Muscle of leg (tissue), 11 donors: ENCODE measurements around the gene RAC2. TPM values are rescaled to one million over a fixed set of nuclear protein-coding genes. Genes with fewer than 3 reads are reported as not detected.
A peak's percentile ranks its signal among the peaks of the same experiment; 100 is the strongest.

Experiments
- DNase-seq: peaks from one replicate; pipeline ENCODE4 v3.0.0; 2013
- H3K27ac ChIP-seq: one replicate; pipeline ENCODE4 v1.5.1; 2013; ENCODE audit warnings: mild to moderate bottlenecking, low read length, control low read depth
- H3K27me3 ChIP-seq: one replicate; pipeline ENCODE4 v1.6.1; 2013; ENCODE audit warnings: low read length; ENCODE audit not compliant: control insufficient read depth, insufficient read depth
- H3K36me3 ChIP-seq: one replicate; pipeline ENCODE4 v1.6.1; 2013; ENCODE audit warnings: low read length; ENCODE audit not compliant: control insufficient read depth, insufficient read depth
- H3K4me1 ChIP-seq: one replicate; pipeline ENCODE4 v1.6.1; 2013; ENCODE audit warnings: low read length; ENCODE audit not compliant: control insufficient read depth, insufficient read depth
- H3K4me3 ChIP-seq: one replicate; pipeline ENCODE4 v1.5.1; 2013; ENCODE audit warnings: low read length, control low read depth
- H3K9me3 ChIP-seq: replicated peaks from 2 replicates; pipeline ENCODE4 v1.6.1; 2013; ENCODE audit warnings: low read depth, low read length; ENCODE audit not compliant: control insufficient read depth
- WGBS: methylation state at CpG from one replicate; pipeline ENCODE4 v1.1.5; 2013; ENCODE audit warnings: missing lambda C conversion rate; ENCODE audit not compliant: insufficient coverage; 5-methylcytosine and 5-hydroxymethylcytosine counted together
- polyA plus RNA-seq, 8 donors: library from polyadenylated mRNA; unstranded; fragments of 120-200 nt; gene quantifications; one replicate each; pipeline versions ENCODE4 v1.2.1 to v1.2.3, GENCODE V29; 2013; ENCODE audit warnings: inconsistent platforms in 1 of 8, low replicate concordance in 1 of 8; ENCODE audit not compliant: insufficient read length in 8 of 8, insufficient read depth in 1 of 8
- total RNA-seq: library from RNA; stranded (reverse); fragments of 120-200 nt; gene quantifications from one replicate; pipeline ENCODE4 v1.2.4, GENCODE V29; 2013

RAC2 gene
- total and polyA plus RNA-seq, 9 donors, result 2.4 to 11.2 (median 7.0) TPM

DNA sequence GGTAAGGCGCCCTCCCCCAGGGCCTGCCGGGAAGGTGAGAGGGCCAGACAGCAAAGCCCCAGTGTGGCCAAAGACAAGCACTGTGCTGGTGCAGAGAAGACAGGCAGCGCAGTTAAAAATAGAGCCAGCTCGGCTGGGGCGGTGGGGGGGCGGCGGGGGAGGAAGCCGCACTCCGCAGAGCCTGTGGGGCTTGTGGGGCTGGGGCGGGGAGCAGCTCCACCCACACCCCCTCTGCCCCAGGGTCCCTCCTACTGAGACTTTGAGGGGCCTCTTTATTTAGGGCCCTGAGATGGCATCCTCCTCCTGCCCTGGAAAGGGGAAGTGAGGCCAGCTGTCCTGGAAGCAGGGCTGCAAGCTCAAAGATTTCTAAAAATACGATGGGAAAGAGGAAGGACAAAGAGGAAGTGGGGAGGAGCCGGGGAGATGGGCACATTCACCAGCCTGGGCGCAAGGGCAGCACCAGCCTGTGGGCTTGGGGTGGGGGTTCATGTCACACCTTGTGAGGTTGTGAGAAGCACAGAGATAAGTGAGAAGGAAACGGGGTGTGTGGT lies 40.8 kb upstream of the RAC2 start:
- H3K27me3 ChIP-seq, result peaks cover 3% of the 10 kb centered on the region
- no peaks in the 10 kb centered on the region for H3K36me3 ChIP-seq
- peak overlapping the region; percentile 22 for H3K27ac ChIP-seq
- H3K4me3 ChIP-seq, result no peak overlapping the region
- 40% methylated on average over 4 of the region's 14 CpGs for WGBS
- DNase-seq, result peak; percentile 86
- peaks cover 9% of the 10 kb centered on the region for H3K4me1 ChIP-seq
- peaks cover 4% of the 10 kb centered on the region for H3K9me3 ChIP-seq

DNA sequence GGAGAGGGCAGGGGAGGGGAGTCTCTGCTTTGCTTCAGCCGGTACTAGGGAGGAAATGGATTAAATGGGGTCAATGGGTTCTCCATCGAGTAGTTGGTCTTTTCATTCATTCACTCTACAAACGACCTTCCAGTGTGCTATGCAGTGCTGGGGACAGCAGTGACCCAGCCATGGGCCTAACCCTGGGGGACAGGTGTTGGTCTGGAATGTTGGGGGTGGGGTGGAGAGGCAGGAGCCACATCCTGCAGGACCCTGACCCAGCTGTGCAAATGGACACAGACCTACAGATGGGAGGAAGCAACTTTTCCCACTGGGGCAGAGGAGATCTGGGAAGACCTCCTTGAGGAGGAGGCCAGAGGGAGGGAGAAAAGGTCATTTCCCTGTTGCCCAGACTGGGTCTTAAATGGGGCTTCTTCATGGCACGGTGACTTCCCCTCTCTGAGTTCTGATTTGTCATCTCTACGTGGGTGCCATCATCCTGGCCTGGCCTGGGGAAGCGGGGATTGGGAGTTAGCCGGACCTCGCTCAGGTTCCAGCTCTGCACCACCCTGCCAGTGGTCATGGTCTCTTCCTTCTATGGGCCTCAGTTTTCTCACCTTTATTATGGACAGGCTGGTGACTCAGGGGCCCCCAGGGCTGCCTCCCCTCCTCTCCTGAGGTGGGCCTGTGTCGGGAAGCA lies 40.2 kb upstream of the RAC2 start:
- no peaks in the 10 kb centered on the region for H3K36me3 ChIP-seq
- peaks cover 13% of the 10 kb centered on the region for H3K4me1 ChIP-seq
- peaks cover 3% of the 10 kb centered on the region for H3K27me3 ChIP-seq
- H3K4me3 ChIP-seq, result peak overlapping the region; percentile 28
- no peak for DNase-seq
- peaks cover 4% of the 10 kb centered on the region for H3K9me3 ChIP-seq
- peak overlapping the region; percentile 22 for H3K27ac ChIP-seq
- 80% methylated on average over 5 of the region's 9 CpGs for WGBS

DNA sequence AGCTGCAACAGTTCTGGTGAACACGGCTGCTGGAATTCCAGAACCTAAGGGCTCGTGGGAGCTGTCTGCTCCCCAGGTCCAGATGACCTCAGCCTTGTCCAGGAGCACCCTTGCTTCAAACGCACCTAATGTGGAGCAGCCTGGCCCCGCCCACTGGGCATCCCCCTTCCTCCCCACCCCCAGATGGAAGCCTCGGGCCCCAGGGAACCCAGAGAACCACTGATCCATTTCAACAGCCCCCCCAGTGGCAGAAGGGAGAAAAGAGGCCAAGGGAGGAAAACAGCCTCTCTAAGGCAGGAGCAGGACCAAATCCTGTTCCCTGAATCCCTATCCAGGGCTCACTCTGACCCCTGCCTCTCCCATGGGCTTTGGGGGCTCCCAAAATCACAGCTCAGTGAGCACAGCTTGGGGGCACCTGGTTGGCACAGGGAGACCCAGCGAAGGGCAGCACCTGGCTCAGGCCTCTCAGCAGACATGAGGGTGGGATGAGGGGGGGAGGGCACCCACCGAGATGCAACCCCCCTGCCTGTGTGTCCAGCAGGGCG lies 39.4 kb upstream of the RAC2 start:
- no peaks in the 10 kb centered on the region for H3K36me3 ChIP-seq
- H3K4me3 ChIP-seq, result peak overlapping the region; percentile 36
- peaks cover 4% of the 10 kb centered on the region for H3K9me3 ChIP-seq
- H3K27me3 ChIP-seq, result peaks cover 3% of the 10 kb centered on the region
- H3K4me1 ChIP-seq, result peaks cover 13% of the 10 kb centered on the region
- peak; percentile 44 for DNase-seq
- no peak overlapping the region for H3K27ac ChIP-seq
- 40% methylated on average over 3 of the region's 8 CpGs for WGBS

DNA sequence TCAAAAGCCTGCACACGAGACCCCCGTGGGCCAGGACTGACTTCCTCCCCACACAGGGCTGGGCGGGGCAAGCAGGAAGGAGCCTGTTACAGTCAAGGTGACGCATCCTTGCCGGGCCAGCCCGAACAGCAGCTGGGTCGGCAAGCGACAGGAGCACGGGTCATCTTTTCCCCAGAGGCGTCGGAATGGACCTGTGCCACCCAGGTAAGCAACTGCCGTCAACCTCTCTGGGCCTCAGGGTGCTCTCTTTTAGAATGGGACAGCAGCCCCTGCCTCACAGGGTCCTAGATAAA lies 38.3 kb upstream of the RAC2 start, which contains the start of gene CYTH4:
Gene CYTH4 (plus strand): TSS at position 124 of the 293 bp plus-strand sequence. CDS start 62 bp downstream, at position 186.
- Histone ChIP-seq H3K4me1 (peaks cover 13% of the 10 kb centered on the region), H3K36me3 (no peaks in the 10 kb centered on the region), H3K4me3 (peak within 1 kb of the TSS; percentile 36), H3K27me3 (peaks cover 7% of the 10 kb centered on the region), H3K9me3 (peaks cover 4% of the 10 kb centered on the region), H3K27ac (peak within 1 kb of the TSS; percentile 63)
- peak; percentile 53 for DNase-seq
- 43% methylated on average over 12 of the region's 12 CpGs for WGBS

DNA sequence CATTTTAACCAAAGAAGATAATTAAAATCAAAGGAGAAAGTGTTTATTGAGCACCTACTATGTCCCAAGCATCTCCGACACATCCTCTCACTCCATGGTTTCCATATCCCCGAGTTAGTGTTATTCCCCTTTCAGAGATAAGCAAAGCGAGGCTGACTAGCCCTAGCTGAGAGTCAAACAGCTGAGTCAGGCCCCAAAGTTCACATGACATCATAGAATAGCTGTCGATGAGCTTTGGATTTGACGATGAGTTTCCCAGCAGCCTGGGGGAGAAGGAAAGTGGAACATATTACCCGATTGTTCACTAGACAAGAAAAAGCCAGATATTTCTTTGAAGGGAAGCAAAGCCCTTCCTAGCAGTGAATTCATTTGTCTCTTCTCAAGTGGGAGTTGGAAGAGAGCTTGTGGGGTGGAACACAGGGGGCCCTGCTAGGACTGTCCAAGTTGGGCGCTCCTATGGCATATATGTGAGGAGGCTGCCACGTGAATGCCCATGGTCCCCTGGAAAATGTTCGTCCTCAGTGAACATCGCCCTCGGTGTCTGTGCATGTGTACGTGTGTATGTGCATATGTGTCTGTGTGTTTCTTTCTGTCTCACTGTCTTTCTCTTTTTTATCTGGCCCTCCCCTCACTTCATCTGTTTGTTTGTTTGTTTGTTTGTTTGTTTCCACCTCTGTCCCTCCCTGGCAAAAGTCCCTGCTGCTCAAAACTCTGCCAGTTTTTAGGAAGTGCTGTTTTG lies 37.7 kb upstream of the RAC2 start:
- 76% methylated on average over 5 of the region's 12 CpGs for WGBS
- Histone ChIP-seq H3K27me3 (peaks cover 7% of the 10 kb centered on the region), H3K36me3 (no peaks in the 10 kb centered on the region), H3K27ac (peak overlapping the region; percentile 63), H3K4me3 (peak overlapping the region; percentile 36), H3K9me3 (peaks cover 4% of the 10 kb centered on the region), H3K4me1 (peaks cover 13% of the 10 kb centered on the region)
- DNase-seq, result no peak

DNA sequence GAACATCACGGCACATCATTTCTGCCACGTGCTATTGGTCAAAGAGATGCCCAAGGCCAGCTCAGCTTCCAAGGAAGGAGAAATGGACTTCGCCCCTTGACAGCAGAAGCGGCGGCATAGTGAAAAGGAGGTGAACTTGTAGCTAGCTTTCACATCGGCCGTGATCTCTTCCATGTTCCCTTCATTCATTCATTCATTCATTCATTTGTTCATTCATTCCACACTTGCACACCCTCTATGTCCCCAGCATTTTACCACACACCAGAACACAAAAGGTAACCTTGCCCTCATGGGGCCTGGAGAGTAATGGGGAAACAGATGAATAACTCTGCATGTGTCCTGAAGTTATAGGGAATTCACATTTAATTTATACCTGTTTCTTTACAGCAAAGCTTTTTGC lies 37.1 kb upstream of the RAC2 start:
- 86% methylated on average over 4 of the region's 7 CpGs for WGBS
- Histone ChIP-seq H3K27me3 (peaks cover 7% of the 10 kb centered on the region), H3K36me3 (no peaks in the 10 kb centered on the region), H3K9me3 (peaks cover 4% of the 10 kb centered on the region), H3K4me3 (no peak overlapping the region), H3K27ac (no peak overlapping the region), H3K4me1 (peaks cover 13% of the 10 kb centered on the region)
- DNase-seq, result no peak

DNA sequence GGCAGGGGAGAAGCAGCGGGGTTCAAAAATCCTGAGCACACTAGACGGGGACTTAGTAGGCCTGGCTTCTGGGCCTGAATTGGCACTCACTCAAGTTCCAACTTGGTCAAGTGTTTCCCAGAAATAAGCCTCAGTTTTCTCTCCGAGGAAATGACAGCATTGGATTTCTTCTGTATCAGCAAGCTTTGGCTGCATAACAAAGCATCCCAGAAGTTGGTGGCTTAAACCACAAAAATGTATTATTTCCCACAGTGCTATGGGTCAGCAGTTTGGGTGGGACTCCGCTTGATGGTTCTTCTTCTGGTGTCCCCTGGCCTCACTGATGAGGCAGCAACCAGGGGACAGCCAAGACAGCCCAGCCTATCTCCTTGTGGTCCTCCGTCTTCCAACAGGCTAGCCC lies 36.6 kb upstream of the RAC2 start:
- no peak overlapping the region for H3K4me3 ChIP-seq
- no peak overlapping the region for H3K27ac ChIP-seq
- no peaks in the 10 kb centered on the region for H3K36me3 ChIP-seq
- H3K27me3 ChIP-seq, result peaks cover 7% of the 10 kb centered on the region
- 89% methylated on average over 5 of the region's 5 CpGs for WGBS
- H3K9me3 ChIP-seq, result peaks cover 4% of the 10 kb centered on the region
- no peak for DNase-seq
- H3K4me1 ChIP-seq, result peaks cover 13% of the 10 kb centered on the region

DNA sequence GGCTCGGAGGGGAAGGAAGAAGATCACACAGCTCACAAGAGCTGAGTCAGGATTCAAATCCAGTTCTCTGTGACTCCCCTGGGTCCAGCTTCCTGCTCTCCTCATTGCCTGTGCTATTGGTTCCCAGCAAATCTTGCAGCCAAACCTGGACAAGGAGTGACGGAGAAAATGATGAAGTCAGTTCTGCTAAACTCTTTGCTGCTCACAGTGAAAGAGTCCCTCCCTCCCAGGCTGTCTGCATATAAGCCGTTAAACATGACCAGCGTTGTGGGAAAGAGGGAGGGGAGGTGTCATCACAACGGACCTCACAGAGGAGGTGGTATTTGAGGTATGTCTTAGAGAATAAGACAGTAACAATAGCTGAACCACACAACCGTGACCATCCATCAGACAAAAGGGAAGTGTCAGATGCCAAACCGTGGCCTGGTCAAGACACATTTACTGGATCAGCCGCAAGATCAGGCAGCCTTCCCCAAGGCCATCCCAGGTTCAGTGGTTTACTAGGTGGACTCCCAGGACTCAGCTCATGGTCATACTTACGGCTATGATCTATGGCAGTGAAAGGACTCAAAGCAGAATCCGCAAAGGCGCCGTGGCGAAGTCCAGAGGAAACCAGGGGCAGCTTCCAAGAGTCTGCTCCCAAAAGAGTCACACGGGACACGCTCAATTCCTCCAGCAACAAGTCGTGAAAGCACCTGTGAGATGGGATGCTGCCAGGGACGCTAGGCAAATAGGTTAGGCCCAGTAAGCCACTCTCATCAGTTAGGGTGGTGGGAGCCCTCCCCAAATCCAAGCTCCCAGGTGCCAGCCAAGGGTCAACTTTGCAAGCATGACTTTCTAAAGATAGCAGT lies 35.5 kb upstream of the RAC2 start:
- Histone ChIP-seq H3K27me3 (peaks cover 7% of the 10 kb centered on the region), H3K36me3 (no peaks in the 10 kb centered on the region), H3K4me3 (no peak overlapping the region), H3K9me3 (peaks cover 4% of the 10 kb centered on the region), H3K27ac (peak overlapping the region; percentile 15), H3K4me1 (peaks cover 11% of the 10 kb centered on the region)
- peak; percentile 82 for DNase-seq
- 39% methylated on average over 10 of the region's 17 CpGs for WGBS

DNA sequence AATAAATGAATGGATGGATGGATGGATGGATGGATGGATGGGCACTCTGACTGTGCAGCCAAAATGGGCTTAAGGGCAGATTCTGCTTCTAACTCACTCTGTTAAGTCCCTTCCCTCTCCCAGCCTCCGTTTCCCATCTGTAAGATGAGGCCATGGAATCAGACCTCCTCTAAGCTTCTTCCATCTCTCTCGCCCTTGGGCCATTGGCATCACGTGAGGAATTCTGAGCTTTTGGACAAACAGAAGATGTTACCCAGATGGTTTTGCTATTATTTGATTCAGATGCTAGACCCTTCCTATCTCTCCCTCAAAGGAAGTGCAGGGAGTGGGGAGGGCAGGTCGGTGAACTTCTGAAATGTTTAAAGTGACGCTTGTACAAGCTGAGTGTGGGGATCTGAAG lies 34.2 kb upstream of the RAC2 start:
- no peak overlapping the region for H3K27ac ChIP-seq
- peaks cover 11% of the 10 kb centered on the region for H3K27me3 ChIP-seq
- 40% methylated on average over 1 of the region's 5 CpGs for WGBS
- H3K4me1 ChIP-seq, result peaks cover 10% of the 10 kb centered on the region
- H3K4me3 ChIP-seq, result no peak overlapping the region
- H3K9me3 ChIP-seq, result peaks cover 4% of the 10 kb centered on the region
- H3K36me3 ChIP-seq, result no peaks in the 10 kb centered on the region
- DNase-seq, result no peak
